GM19193 (cell line): Measurements from ENCODE around the gene SNX1.

Experiments used
- POLR2A ChIP-seq: IDR thresholded peaks from 4 replicates; pipeline ENCODE4 v1.6.1; 2011; ENCODE audit not compliant: insufficient read depth, insufficient read length; ENCODE audit errors: extremely low read depth

Gene SNX1

GRCh38 chr15:64134345-64134829 is 38.6 kb downstream of the SNX1 start:
- no peak for TF ChIP-seq POLR2A

DNA sequence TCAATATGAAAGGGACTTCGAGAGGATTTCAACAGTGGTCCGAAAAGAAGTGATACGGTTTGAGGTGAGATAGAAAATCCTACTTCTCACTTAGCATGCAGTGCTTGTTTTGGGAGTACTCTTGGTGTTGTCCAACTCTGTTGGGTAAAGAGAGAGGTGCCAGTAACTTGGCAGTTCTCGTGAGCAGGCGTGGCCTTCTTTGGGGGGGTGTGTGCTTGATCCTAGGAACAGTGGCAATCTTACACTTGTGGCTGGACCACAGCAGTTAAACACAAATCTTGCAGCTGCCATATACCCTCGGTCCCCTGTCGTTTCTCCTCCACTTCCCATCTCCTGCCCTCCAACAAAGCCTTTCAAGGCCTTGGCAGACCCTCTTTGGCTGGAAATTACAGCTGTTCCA is 40.6 kb downstream of the SNX1 start:
- TF ChIP-seq POLR2A: no peak

DNA sequence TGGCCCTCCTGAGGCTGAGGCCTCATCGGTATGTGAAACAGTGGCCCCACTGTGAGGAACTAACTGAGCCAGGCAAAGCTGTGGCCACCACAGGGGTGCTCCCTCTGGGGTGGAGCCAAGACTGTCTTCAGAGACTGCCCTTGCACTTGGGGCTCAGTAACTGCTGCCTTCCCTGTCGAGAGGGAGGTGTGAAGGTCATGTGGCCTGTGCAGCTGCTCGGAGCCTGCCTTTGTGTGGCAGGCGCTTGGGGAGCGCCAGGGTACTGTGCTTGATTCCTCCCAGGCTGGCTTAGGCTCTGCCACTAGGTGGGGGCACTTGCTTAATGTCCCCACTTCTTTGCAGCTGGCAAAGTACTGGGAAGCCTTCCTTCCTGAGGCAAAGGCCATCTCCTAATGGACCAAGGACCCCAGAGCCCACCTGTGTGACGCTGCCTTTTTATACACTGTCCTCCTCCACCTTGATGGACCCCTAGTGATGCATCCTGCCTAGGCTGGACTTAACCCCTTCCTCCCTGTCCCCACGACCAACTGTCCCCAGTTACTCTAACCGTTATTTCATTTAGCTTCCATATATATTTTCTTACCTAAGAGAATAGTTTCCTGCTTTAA is 41.5 kb downstream of the SNX1 start:
- no peak for TF ChIP-seq POLR2A

DNA sequence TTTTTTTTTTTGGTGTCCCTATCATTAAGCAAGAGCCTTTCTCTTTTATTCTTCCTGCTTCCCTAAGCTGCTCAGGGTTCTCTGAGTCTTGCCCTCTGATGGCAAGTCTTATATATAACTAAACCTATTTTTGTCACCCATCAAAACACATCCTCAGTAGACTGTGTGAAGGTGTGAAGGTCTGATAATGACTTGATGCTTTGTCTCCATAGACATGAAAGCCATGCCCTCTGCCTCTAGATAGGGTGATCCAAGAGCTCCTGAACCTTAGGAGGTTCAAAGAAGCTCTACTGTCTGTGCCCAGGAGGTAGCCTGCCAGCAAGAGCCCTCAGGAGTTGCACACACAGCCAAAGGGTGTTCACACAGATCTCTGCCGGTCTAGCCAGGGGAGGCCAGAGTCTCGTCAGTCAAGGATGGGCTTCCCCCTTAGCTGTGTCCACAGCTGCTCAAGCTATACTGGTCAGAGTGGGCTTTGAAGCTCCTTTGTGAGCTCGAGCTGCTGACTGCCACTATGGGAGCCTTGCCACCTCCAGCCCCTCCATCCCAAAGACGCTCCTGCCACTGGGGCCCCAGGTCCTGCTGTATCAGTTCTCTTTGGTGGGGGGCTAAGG is 42.7 kb downstream of the SNX1 start:
- TF ChIP-seq POLR2A: no peak

DNA sequence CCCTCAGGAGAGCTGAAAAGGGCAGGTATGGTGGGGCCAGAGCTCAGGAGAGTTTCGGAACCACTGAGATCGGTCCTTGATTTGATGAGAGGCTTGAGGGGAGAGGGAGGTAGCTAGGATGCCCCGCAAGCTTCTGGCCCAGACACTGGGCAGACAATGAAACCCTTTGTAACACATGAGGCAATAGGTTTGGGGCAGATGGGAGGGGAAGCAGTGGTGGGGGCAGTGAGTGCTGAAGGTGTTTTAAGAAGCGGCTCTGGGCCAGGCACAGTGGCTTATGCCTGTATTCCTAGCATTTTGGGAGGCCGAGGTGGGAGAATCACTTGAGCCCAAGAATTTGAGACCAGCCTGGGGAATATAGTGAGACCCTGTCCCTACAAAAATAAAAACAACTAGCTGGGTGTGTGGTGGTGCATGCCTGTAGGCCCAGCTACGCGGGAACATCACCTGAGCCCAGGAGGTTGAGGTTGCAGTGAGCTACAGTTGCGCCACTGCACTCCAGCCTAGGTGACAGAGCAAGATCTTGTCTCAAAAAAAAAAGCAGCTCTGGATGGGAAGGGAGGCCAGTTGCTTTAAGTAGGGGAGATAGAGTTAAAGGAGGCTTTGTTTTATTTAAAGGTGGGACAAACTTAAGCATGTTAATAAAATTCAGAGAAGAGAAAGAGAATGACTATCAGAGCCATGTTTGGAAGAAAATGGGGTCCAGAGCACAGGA is 46.2 kb downstream of the SNX1 start:
- TF ChIP-seq POLR2A: no peak

GRCh38 chr15:64143276-64143675 is 47.5 kb downstream of the SNX1 start:
- TF ChIP-seq POLR2A: no peak

GRCh38 chr15:64144192-64144564 is 48.4 kb downstream of the SNX1 start:
- TF ChIP-seq POLR2A: no peak

DNA sequence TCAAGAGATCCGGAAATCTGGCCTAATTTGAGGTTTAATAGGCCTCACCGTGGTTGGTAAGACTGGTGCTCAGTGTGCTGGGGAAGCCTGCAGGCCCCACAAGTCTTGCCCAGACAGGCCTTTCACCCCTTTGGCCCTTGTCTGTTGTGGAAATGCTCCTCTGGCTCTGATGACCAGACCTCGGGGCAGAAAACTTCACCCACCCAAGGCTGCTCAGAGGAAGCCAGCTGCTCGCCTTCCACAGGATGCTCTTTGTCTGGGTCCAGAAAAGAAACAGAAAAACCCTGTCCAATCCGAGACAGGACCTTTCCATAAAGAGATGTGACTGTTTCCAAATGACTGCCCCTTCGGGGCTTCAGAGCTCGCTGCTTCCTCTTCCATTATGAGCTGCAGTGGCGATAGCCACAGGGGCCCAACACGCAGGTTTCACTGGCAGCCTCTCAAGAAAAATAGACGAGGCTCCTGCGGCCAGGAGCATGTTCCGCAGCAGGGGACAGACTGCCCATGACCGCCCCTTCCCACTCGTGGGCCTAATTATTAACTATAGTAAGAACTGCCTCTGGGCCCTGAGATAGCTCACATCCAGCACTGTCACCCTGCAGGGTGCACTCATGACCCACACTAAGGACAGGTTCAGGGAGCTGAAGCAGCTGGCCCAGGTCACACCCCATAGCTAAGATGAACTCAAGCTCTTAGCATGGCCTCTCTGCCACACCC is 48.9 kb downstream of the SNX1 start:
- peak; percentile 47 for TF ChIP-seq POLR2A

- no peak for TF ChIP-seq POLR2A
Observed at GRCh38 chr15:64146041-64146440, 50.3 kb downstream of the SNX1 start.

DNA sequence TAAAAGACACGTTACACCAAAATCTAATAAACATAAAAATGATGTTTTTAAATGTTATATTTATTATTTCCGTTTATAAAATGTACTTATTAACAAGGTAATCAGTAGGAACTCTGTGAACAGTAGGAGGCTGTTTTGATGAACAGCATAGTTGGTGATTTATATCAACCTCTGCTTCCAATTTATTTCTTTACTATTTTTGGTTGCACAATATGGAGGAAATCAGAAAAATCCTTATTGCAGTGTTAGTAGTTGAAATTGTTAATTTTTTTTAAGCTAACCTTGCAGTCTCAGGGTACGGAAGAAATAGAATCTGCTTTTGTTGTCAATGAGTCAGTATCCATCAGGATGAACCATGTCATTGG is 50.7 kb downstream of the SNX1 start:
- no peak for TF ChIP-seq POLR2A

DNA sequence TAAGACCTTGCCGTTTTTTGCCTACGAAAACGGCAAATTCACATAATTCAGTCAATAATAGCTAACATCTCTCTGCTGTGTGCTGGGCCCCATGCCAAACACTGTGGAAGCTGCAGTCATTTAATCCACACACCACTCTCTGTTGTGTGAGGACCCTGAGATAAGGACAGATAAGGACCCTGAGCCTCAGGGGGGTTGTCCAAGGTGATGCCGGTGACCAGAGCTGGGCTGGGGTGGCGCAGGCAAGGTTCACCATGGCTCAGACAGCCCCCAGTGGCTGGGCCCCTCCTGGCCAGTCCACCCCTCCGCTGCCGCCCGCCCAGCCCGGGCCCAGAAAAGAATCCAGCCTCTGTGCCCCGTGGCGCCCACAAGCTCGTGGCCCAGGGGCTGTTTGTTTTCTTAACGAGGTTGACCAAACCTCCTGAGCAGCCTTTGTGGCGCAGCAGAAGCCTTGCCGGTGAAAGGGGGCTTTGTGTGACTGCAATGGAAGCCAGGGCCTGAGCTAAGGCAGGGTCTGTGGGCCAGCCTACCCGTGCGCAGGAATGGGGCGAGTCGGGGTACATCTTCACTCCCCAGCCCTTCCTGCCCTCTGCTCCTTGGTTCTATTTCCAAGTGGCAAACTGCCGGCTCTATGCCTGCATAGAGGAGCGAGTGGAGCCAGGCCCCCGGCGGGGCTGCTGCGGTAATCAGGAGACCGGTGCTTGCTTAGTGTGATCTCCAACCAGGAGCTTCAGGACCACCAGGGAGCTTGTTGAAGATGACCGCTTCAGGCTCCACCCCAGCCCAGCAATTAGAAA is 51.3 kb downstream of the SNX1 start:
- no peak for TF ChIP-seq POLR2A

GRCh38 chr15:64148168-64148567 is 52.4 kb downstream of the SNX1 start:
- TF ChIP-seq POLR2A: no peak

- no peak for TF ChIP-seq POLR2A
Observed at GRCh38 chr15:64148581-64148980, 52.8 kb downstream of the SNX1 start.

GRCh38 chr15:64149424-64149823 is 53.6 kb downstream of the SNX1 start:
- TF ChIP-seq POLR2A: no peak

DNA sequence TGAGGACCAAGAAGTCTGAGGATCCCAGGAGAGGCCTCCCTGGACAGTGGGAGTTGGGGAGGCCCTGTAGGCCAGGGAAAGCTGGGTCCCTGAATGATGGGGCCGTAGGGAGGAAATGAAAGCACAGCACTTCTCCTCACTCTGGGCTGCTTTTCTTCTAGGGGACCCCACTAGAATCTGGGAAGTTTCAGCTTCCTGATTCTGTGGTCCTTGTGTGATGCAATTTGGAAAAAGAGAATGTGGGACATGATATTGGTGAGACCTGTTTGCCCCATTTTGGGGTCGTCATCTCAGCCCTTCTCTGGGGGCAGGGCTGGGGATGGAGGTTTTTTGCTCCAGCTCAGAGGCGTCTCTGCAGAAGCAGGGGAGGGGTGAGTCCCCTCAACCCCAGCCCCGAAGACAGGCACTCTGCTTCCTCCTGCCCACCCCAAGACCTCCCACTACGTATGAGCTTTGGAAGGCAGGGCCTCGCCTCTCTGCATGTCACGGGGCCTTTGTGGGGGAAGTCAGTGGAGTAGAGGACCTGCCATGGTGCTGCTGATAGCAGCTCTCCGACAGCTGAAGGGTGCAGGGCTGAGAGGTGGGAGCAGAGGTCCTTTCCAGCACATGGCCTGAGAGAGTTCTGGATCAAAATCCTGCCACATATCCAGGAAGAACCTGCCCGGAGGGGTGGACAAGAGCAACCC is 54.3 kb downstream of the SNX1 start:
- no peak for TF ChIP-seq POLR2A
